GM12878 (cell line): ENCODE results near the gene ACE. TPM values are rescaled to one million over a fixed set of nuclear protein-coding genes. Genes with fewer than 3 reads are reported as not detected.

Experiments used
- ATAC-seq: fragments of 200-7000 bp; cut with Tn5 transposase; 3 replicates; pipeline ENCODE4 v1.9.1; 2020; ENCODE audit warnings: mild to moderate bottlenecking, moderate library complexity
- BruUV-seq: library from RNA; stranded (reverse); fragments of 400-500 nt; replicated peaks from 2 replicates; lab custom pipeline; 2021; lab: Mats Ljungman, UMichigan
- CTCF ChIA-PET: fragments of 300-600 bp; sonication (Branson Sonifier 250); formaldehyde crosslinking; extraction: SDS; loops from one replicate; lab custom pipeline; 2021; ENCODE audit warnings: inconsistent platforms; lab: Yijun Ruan, JAX
- POLR2A ChIA-PET: fragments of 350-600 bp; formaldehyde crosslinking; extraction: SDS; loops from one replicate; lab custom pipeline; 2021; ENCODE audit warnings: inconsistent platforms; lab: Charles Lee
- RAD21 ChIA-PET: fragments of 300-600 bp; sonication (Branson Sonifier 250); formaldehyde crosslinking; loops from one replicate; lab custom pipeline; 2023; ENCODE audit warnings: antibody characterized with exemption; ENCODE audit not compliant: unreplicated experiment; lab: Charles Lee
- SMC1A ChIA-PET: fragments of 300-600 bp; sonication (Branson Sonifier 250); formaldehyde crosslinking; loops from one replicate; lab custom pipeline; 2023; ENCODE audit not compliant: unreplicated experiment, uncharacterized antibody; lab: Charles Lee
- DNase-seq: peaks from one replicate; pipeline ENCODE4 v3.0.0-alpha.2; 2011; ENCODE audit warnings: low read depth, low spot score
- FAIRE-seq: peaks from 3 replicates; lab custom pipeline; 2011; peaks lifted over from hg19 to GRCh38; lab: Jason Lieb, UNC
- H2AFZ ChIP-seq: 2 replicates; pipeline ENCODE4 v1.6.0; 2011; ENCODE audit warnings: low read depth, low read length, control low read depth; ENCODE audit not compliant: control insufficient read depth
- H3K27ac ChIP-seq: 2 replicates; pipeline ENCODE4 v1.5.1; 2011; ENCODE audit warnings: control low read depth; ENCODE audit not compliant: control insufficient read depth, insufficient read depth
- H3K27me3 ChIP-seq, 2 experiments: replicated peaks in 1 of 2; 2 replicates each; pipeline versions ENCODE4 v1.6.0 to v1.6.1; 2011; ENCODE audit warnings: low read length in 1 of 2; ENCODE audit not compliant: control insufficient read depth in 2 of 2, insufficient read depth in 2 of 2
- H3K36me3 ChIP-seq, 2 experiments: 2 replicates each; pipeline ENCODE4 v1.5.1; 2011; ENCODE audit warnings: low read length in 1 of 2; ENCODE audit not compliant: control insufficient read depth in 2 of 2, insufficient read depth in 2 of 2
- H3K4me1 ChIP-seq: 2 replicates; pipeline ENCODE4 v1.6.1; 2011; ENCODE audit warnings: mild to moderate bottlenecking, low read length, moderate library complexity, mixed read lengths; ENCODE audit not compliant: control insufficient read depth, insufficient read depth
- H3K4me2 ChIP-seq: 2 replicates; pipeline ENCODE4 v1.6.0; 2011; ENCODE audit warnings: control low read depth; ENCODE audit not compliant: control insufficient read depth, insufficient read depth
- H3K4me3 ChIP-seq: fragments of 200-600 bp; sonication (generic); 2 replicates; pipeline ENCODE4 v1.5.1; 2016
- H3K79me2 ChIP-seq: 2 replicates; pipeline ENCODE4 v1.6.0; 2011; ENCODE audit warnings: low read length; ENCODE audit not compliant: control insufficient read depth, insufficient read depth
- H3K9ac ChIP-seq: 2 replicates; pipeline ENCODE4 v1.8.0; 2011; ENCODE audit warnings: low read length, control low read depth, mixed read lengths; ENCODE audit not compliant: control insufficient read depth, insufficient read depth
- H3K9me3 ChIP-seq: replicated peaks from 3 replicates; pipeline ENCODE4 v1.5.1; 2011; ENCODE audit warnings: mild to moderate bottlenecking, low read length; ENCODE audit not compliant: control insufficient read depth, insufficient read depth
- H4K20me1 ChIP-seq: 2 replicates; pipeline ENCODE4 v1.6.0; 2011; ENCODE audit not compliant: control insufficient read depth, insufficient read depth
- ATF2 ChIP-seq: IDR thresholded peaks from 2 replicates; pipeline ENCODE4 v1.6.1; 2012; ENCODE audit warnings: low read length, inconsistent platforms
- BCL11A ChIP-seq: IDR thresholded peaks from 2 replicates; pipeline ENCODE4 v1.6.1; 2011; ENCODE audit warnings: low read depth, low read length
- CBX3 ChIP-seq: fragments of 200-600 bp; sonication (generic); IDR thresholded peaks from 2 replicates; pipeline ENCODE4 v1.6.1; 2016; ENCODE audit warnings: low read depth, borderline replicate concordance
- CHD1 ChIP-seq: IDR thresholded peaks from 2 replicates; pipeline ENCODE4 v1.6.1; 2012; ENCODE audit warnings: low read depth, low read length, improper control_type of control experiment
- CHD4 ChIP-seq: fragments of 200-600 bp; sonication (generic); IDR thresholded peaks from 2 replicates; pipeline ENCODE4 v1.6.1; 2016; ENCODE audit warnings: mild to moderate bottlenecking
- EP300 ChIP-seq, 2 experiments: fragments of 150-350 bp in 1 of 2; IDR thresholded peaks; 2 replicates each; pipeline ENCODE4 v1.6.1; 2011 to 2012; ENCODE audit warnings: low read depth in 2 of 2, low read length in 2 of 2, borderline replicate concordance in 1 of 2, improper control_type of control experiment in 1 of 2, inconsistent platforms in 1 of 2; ENCODE audit not compliant: control insufficient read depth in 1 of 2
- FOXM1 ChIP-seq: IDR thresholded peaks from 2 replicates; pipeline ENCODE4 v1.6.1; 2012; ENCODE audit warnings: low read depth, mild to moderate bottlenecking, inconsistent platforms, low read length, moderate library complexity
- IKZF2 ChIP-seq, 2 experiments: fragments of 450-650 bp; IDR thresholded peaks; 2 replicates each; pipeline ENCODE4 v1.6.1; 2017; ENCODE audit warnings: mild to moderate bottlenecking in 2 of 2, moderate library complexity in 2 of 2
- KLF5 ChIP-seq: fragments of 450-650 bp; IDR thresholded peaks from 2 replicates; pipeline ENCODE4 v1.6.1; 2014; ENCODE audit warnings: mild to moderate bottlenecking; ENCODE audit not compliant: partially characterized antibody
- MYB ChIP-seq: fragments of 150-350 bp; IDR thresholded peaks from 2 replicates; pipeline ENCODE4 v1.6.1; 2014; ENCODE audit warnings: mild to moderate bottlenecking, low read depth, low read length, borderline replicate concordance
- NR2C2 ChIP-seq: IDR thresholded peaks from 2 replicates; pipeline ENCODE4 v1.6.1; 2011; ENCODE audit warnings: borderline replicate concordance, low read depth; ENCODE audit not compliant: control insufficient read depth, insufficient read length
- PAX8 ChIP-seq: fragments of 450-650 bp; IDR thresholded peaks from 2 replicates; pipeline ENCODE4 v1.6.1; 2017; ENCODE audit warnings: mild to moderate bottlenecking, moderate library complexity
- POLR2AphosphoS5 ChIP-seq: IDR thresholded peaks from 2 replicates; pipeline ENCODE4 v1.6.1; 2011; ENCODE audit warnings: mild to moderate bottlenecking, low read length, inconsistent platforms
- RAD21 ChIP-seq: IDR thresholded peaks from 2 replicates; pipeline ENCODE4 v1.6.1; 2011; ENCODE audit warnings: mild to moderate bottlenecking, low read depth, low read length, moderate library complexity; ENCODE audit not compliant: insufficient read depth
- RUNX3 ChIP-seq: IDR thresholded peaks from 2 replicates; pipeline ENCODE4 v1.6.1; 2012; ENCODE audit warnings: low read length, inconsistent platforms
- SP1 ChIP-seq: IDR thresholded peaks from one replicate; pipeline ENCODE4 v1.6.1; 2011; ENCODE audit warnings: low read depth, low read length
- SPI1 ChIP-seq: IDR thresholded peaks from 2 replicates; pipeline ENCODE4 v1.6.1; 2011; ENCODE audit warnings: low read depth, mild to moderate bottlenecking, low read length, moderate library complexity, borderline replicate concordance; ENCODE audit not compliant: insufficient read depth
- STAT1 ChIP-seq: fragments of 450-650 bp; conservative IDR thresholded peaks from 2 replicates; pipeline ENCODE4 v1.6.1; 2014; ENCODE audit warnings: antibody characterized with exemption, mild to moderate bottlenecking
- TARDBP ChIP-seq: IDR thresholded peaks from 2 replicates; pipeline ENCODE4 v1.6.1; 2016; ENCODE audit warnings: borderline replicate concordance
- YY1 ChIP-seq: IDR thresholded peaks from 2 replicates; pipeline ENCODE4 v1.6.1; 2011; ENCODE audit warnings: low read depth, mild to moderate bottlenecking, low read length
- ZNF274 ChIP-seq: IDR thresholded peaks from one replicate; pipeline ENCODE4 v1.8.0; 2011; ENCODE audit not compliant: insufficient read length, insufficient read depth
- WGBS: methylation state at CpG from one replicate; pipeline ENCODE4 v1.1.6; 2016; ENCODE audit warnings: low lambda C conversion rate; ENCODE audit not compliant: insufficient replicate concordance, insufficient coverage; ENCODE audit errors: missing lambda C conversion rate; 5-methylcytosine and 5-hydroxymethylcytosine counted together
- in situ Hi-C: fragments of 300-500 bp; cut with MboI; formaldehyde crosslinking; loops from 9 replicates; pipeline ENCODE4 v1.14.3; 2018; ENCODE audit warnings: mixed read lengths
- intact Hi-C: fragments of 100-400 bp; cut with micrococcal nuclease; formaldehyde crosslinking; loops from one replicate; pipeline ENCODE4 v1.14.2; 2022; ENCODE audit not compliant: unreplicated experiment
- polyA plus RNA-seq, 11 experiments: library from polyadenylated mRNA; depleted of rRNA in 4 of 11; unstranded in 6 of 11; stranded (reverse) in 5 of 11; fragments of >200 nt; fragmentation: Nextera tagmentation in 4 of 11; fragmentation: Illumina TruSeq in 1 of 11; extraction: Ambion mirVana in 4 of 11; extraction: Trizol in 1 of 11; gene quantifications; 1 replicate in 1 of 11; 2 replicates in 10 of 11; pipeline versions ENCODE4 v1.2.1 to v1.2.3, GENCODE V29; 2011 to 2016; ENCODE audit warnings: inconsistent platforms in 2 of 11, missing spikeins in 2 of 11, low read depth in 1 of 11
- total RNA-seq, 4 experiments: library from RNA; depleted of rRNA in 3 of 4; stranded (reverse); fragments of >200 nt in 3 of 4; fragmentation: Illumina TruSeq in 1 of 4; extraction: Trizol in 1 of 4; gene quantifications; 2 replicates each; pipeline versions ENCODE4 v1.2.1 to v1.2.3, GENCODE V29; 2013 to 2021
- TF ChIP-seq, protein P1 (sequence below): IDR thresholded peaks from 2 replicates; pipeline ENCODE4 v1.6.1; 2012; ENCODE audit warnings: low read depth, low read length, improper control_type of control experiment

Gene ACE
- total and polyA plus RNA-seq, 10 of the 15 experiments (the other 5 are each of a cell fraction or from before 2014, with no cell fraction given): 0.46 TPM; not detected in 9

DNA sequence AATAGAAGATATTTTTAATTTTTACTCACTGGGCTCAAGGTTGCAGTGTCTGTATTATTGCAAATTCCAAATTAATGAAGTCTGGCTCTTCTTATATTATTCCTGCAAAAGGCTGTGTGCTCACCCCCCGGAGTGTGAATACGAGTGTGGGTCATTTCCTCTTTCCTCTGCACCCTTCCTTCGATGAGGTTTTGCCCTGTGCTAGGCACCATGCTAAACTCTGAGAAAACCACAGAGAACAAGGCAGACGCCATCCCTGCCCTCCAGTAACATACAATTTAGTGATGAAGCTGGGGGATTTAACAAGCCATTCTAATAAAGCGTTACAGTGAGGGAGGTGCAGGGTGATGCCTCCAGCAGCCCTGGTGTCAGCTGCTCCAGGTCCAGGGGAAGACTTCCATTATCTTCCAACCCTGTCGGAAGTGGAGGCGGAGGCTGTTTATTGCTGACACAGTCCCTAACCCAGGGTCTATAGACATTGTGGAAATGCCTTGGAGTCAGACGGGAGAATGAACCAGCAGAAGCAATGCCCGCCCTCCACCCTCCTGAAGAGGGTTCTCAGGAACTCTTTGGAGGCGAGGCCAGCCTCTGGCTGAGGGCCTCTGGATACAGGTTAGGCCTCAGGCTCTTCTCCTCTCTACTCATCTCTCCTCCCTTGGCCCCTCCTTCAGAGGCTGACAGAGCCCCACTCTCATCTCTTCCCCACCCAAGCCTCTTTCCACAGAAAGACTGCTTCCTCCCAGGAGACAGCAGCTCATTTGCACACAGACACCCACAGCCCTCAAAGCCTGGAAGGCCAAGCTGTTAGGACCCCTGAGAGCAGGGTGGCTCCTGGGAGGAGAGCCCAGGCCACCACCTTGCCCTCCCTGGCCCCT is 2.0 kb upstream of the ACE start (continued):
- TF ChIP-seq SP1: no peak
- TF ChIP-seq CBX3: no peak
- TF ChIP-seq KLF5: no peak
- TF ChIP-seq POLR2AphosphoS5: no peak
- no peak for TF ChIP-seq RAD21

- Histone ChIP-seq H3K9ac (no peak overlapping the region), H3K9me3 (no peaks in the 10 kb centered on the region), H3K36me3 (no peaks in the 10 kb centered on the region), H2AFZ (no peak overlapping the region), H3K27ac (no peak overlapping the region), H3K4me3 (no peak overlapping the region), H4K20me1 (no peaks in the 10 kb centered on the region), H3K4me1 (peaks cover 5% of the 10 kb centered on the region), H3K79me2 (no peaks in the 10 kb centered on the region), H3K27me3 (peaks cover 9 to 13% of the 10 kb centered on the region in 2 experiments), H3K4me2 (no peak overlapping the region)
- ATAC-seq (no peak), FAIRE-seq (no peak), DNase-seq (no peak)
- intact Hi-C loops: loop anchor here (5.0 kb wide), 1 partner anchor 33 kb away; no protein-coding TSS in a partner anchor
- in situ Hi-C loops: loop anchor here (5.0 kb wide), 1 partner anchor 53 kb away; no protein-coding TSS in a partner anchor
- WGBS: 66% methylated on average over 28 of the region's 28 CpGs
- ChIA-PET RAD21 (interaction anchor here (6.5 kb wide), 1 partner anchor 47 kb away, joined by 75 read pairs; no protein-coding TSS in a partner anchor), CTCF (interaction anchor here (0.9 to 7.0 kb wide), 4 partner anchors 32 to 136 kb away, joined by 3 to 104 read pairs (median 4); no protein-coding TSS in a partner anchor), POLR2A (no interaction called here), SMC1A (no interaction called here)
- no TSS peak for BruUV-seq
- TF ChIP-seq, protein P1, sequence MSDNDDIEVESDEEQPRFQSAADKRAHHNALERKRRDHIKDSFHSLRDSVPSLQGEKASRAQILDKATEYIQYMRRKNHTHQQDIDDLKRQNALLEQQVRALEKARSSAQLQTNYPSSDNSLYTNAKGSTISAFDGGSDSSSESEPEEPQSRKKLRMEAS: no peak
- no peak for TF ChIP-seq FOXM1
- TF ChIP-seq YY1: no peak
- TF ChIP-seq ZNF274: no peak
- TF ChIP-seq PAX8: no peak
- TF ChIP-seq STAT1: no peak
- TF ChIP-seq MYB: no peak
- TF ChIP-seq RUNX3: no peak
- no peak for TF ChIP-seq BCL11A
- TF ChIP-seq CHD4: no peak
- no peak for TF ChIP-seq NR2C2
- TF ChIP-seq TARDBP: no peak
- no peak for TF ChIP-seq SPI1
- no peak for TF ChIP-seq IKZF2 (IDR thresholded peaks at IDR 0.05)
- TF ChIP-seq ATF2: no peak
- TF ChIP-seq EP300 (IDR thresholded peaks at IDR 0.05; ENCODE audit: borderline replicate concordance in 1 of 2, control insufficient read depth in 1 of 2, low read depth in 2 of 2, low read length in 2 of 2): no peak
- TF ChIP-seq CHD1: no peak
Measured at GRCh38 chr17:63475491-63476412, 1.1 kb upstream of the ACE start.
